HG02759 (cell line): Measurements from ENCODE around the gene CACNA1D.
"Not testable (repeated sequence)": the region's sequence is repeated elsewhere in the genome, so short reads cannot be mapped to it uniquely, and the experiment has no call there.

Source experiments
- ATAC-seq: cut with Tn5 transposase; IDR thresholded peaks from one replicate; pipeline ENCODE4 v1.9.1; 2021; ENCODE audit warnings: mild to moderate bottlenecking, moderate library complexity; ENCODE audit not compliant: unreplicated experiment

CACNA1D gene

DNA sequence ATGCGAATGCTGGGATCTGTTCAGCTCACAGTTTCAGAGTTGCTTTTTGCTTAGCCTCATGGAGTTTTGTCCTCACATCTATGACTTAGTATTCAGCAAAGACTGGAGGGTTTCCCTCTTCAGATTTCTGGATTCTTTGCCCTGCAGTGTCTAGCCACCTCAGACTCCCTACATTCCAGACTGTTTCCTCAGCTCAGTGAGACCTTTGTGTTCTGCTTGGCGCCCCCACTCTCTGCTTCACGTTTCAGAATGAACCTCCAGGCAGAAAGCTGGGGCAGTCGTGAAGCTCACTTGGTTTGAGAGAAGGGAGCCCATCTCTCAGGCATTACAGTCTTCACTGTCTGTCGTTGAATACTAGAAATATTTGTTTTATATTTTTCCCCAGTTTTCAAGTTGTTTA is 118.1 kb downstream of the CACNA1D start:
- no peak for ATAC-seq

DNA sequence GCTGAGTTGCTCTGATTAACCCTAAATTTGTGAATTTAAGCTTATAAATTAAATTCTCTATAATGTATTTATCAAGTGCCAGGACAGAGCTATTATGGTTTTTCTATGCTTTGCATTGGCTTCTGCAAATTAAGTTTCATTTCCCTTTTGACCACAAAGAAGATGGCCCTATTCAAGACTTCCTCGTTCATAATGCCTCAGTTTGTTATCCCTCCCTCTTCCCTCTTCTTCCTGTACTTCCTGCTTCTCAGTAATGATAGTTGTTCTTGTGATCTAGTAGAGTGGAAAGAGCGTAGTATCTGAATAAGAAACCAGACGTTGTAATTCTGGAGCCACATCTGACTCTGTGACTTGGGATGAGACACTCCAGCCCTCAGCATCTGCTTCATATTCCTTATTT is 118.7 kb downstream of the CACNA1D start:
- ATAC-seq: no peak

DNA sequence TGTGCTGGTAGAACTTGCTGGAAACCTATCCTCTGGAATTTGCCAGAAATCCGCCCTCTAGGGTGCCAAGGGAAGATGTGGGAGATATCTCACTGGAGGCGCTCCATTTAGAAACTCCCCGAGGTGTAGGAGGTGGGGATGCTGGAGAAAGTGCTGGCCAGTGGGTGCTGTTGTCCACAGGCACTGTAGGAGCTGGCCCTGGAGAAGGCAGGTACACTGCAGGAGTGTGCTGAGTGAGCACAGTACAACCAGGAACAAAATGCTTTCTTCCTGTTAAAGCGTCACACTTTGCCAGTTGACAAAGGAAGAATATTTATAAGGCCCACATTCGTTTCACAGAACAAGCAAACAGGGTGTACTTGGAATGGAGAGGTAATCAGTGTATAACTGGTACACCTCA is 119.9 kb downstream of the CACNA1D start:
- no peak for ATAC-seq

DNA sequence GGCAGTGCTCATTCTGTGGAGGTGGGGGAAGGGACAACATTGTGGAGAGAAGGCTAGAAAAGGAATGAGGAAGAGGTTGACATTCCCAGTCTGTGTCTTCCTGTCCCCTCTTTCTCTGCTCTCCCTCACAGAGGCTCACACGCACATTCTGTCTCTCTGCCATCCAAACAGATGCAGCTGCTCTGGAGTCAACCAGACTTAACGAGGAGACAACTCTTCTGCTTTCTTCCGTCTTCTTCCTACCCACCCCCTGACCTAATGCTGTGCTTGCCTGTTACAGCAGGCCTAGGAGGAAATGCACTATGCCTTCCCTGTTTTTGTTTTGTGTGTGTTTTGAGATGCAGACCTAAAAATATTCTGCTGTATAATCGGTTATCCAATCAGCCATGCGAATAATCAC is 121.9 kb downstream of the CACNA1D start:
- no peak for ATAC-seq

DNA sequence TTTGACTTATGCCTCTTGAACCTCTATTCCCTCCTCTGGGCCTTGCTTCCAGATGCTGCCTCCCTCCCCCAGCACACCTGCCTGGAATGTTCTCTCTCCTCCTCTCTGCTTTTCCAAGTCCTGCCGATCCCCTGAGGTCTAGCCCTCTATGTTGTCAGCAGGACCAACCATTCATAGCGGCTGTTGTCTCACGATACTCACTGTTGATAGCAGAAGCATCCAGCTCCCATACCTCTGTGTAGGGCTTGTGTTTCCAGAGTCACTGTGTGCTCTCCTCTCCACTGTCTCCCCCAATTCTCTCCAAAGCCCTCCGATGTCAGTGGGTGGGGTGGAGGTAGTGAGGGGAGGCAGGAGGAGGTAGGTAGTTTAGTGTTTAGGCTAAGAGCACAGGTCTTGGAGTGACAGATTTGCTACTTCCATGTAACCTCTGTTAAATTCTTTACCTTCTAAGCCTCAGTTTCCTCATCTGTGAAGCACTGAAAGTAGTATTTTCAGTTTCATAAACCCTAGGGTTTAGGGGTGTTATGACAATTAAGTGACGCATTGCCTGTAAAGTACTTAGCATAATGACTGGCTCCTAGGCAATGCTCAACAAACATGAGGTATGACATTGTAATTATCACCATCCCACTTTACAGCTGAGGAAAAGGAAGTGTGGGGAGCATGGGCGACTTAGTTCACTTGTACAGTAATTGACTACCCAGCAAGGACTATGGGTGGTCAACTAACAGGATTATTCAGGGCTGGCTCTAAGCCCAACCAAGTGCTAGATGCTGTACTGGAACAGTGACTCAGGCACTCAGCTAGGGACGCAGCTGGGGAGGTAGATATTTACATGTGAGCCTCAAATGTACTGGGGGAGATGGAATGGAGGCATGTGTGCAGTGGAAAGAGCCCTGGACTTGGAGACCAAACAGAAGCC is 122.8 kb downstream of the CACNA1D start:
- no peak for ATAC-seq

DNA sequence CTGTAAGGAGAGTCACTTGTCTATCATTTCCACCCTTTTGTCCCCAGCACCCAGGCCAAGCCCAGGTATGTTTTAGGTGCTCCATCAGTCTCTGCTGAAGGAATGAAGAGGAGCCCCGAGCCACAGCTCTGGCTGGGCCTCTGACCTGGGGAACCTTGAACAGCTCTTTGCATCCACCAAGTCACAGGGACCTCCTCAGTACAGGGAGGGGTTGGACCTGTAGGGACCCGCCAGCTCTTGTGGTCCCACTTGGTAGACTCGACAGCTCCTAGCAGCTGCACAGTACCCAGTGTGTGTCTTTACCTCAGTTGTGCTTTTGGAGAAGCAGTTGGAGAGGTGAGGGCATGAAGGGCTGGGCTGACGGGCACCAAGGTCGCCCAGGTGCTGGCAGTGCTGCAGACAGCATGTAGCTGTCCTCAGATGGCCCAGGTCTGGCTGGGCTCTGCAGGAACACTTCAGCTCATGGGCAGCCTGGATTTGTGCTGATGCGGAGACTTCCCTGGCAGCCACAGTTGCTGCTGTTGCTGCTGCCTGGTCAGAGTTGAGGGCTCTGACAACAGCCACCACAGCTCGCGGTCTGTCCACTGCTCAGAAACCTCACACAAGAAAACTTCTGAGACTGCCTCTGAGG is 123.6 kb downstream of the CACNA1D start:
- no peak for ATAC-seq

DNA sequence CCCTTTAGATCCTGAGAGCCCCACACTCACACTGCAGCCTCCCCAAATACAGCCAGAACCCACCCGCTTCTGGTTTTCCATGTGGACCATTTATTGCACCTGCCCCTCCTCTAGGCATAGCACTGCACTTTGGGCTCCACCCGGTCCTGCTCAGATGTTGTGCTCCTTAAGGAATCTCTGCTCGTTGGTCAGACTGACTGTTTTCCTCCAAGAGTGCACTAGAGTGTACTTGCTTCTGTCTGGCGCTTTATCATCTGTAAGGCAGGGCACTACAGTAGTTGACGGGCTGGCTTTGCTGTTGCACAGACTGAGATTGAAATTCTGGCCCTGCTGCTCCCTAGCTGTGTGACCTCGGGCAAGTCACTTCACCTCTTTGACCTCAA is 124.1 kb downstream of the CACNA1D start:
- ATAC-seq: no peak

DNA sequence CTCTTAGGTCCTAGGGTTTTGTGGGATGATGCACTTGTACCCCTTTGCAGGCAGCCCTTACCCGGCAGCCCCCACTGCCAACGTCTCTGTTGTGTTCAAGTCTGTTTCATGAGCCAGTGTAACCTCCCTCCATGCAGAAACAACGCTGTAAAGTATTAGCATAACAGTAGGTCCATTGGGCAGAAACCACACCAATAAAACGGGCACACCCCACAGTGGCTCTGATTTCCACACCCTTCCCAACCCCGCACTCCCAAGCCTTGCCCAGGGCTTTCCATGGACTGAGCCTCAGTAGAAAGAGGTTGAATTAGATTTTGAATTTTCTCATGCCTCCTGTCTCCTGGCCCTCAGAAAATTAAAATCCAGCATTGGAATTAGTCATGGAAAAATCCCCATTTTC is 124.5 kb downstream of the CACNA1D start:
- ATAC-seq: no peak

DNA sequence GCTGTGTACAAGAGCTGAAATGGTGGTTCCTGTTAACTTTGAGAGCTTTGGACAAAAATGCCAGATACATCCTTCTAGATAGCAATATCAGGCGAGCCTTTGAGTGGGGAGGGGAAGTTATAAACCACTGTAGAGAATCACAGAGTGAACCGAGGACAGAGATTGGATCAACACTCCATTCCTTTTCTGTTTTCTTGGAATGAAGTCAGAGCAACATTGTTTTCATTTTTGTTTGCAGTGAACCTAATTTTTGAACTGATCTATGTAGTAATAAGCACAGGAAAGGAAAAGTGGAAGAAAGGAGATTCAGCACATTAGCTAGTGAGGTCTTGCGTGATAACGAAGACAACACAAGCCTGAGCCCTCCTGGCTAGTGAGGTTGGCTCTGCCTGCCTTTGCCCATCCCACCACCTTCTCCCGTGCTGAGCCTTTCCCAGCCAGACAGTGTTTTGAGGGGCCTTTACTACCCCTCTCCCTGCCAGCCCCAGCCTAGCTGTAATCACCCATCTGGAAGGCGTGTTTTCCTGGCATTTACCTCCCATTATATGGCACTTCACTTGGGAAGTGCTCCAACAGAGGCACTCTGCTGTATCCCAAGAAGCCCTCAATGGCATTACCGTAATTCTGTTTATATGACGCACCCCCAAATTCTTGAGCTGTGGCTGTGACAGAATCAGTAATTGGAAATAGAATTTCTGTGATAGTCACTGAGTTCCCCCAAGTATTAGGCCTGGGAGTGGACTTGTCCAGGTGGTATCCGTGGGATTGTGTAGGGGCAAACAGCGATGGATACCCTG is 129.8 kb downstream of the CACNA1D start:
- ATAC-seq: no peak

DNA sequence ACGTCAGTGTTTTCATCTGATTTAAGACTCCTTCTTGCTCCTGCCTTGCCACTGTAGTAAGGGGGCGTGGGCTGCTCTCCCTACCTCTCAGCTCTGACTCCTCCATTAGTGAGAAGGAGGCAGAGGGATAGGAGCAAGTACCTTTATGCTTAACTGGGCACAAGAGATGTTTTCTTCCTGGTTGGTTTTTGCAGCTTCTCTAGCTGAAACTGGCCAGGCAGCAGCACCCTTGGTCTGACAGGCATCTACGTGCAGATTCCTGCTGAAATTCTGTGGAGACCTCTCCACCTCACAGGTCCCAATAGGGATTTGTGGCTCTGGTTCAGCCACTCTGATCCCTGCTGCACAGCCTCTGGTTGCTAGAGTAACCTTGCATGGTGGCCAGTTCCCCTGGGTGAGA is 132.5 kb downstream of the CACNA1D start:
- no peak for ATAC-seq

DNA sequence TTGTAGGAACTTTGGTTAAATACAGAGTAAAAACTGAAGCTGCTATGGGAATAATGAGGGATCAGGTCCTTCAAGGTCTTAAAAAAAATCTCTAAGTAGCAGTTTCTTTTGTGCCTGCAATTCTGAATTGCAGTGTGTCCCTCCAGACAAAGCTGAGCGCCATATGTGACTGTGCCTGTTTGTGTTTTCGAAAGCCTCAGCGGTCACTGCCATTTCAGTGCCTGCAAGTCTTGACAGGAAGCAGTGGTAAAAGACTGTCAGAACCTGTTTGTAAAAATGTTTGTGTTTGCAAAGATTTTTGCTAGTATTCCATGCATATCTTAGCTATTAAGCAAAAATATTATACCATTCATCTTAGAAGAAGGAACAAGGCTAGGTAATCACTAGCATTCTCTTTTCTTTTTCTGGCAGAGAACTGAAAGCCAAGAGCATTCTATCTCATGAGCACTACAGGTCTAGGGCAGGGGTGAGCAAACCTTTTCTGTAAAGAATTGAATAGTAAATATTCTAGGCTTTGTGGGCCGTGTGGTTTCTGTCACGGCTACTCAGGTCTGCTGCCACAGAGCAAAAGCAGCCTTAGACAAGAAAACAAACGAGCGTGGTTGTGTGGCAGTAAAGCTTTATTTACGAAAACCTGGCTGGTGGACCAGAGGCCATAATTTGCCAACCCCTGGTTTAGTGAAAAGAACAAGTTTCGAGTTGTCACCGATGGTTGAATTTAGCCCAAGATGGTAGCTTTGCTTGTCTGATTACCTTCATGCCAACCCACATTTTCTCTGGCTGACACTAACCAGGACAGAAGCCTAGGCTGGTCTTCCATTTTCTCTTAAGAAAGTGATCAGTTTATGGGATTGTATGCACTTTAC is 134.4 kb downstream of the CACNA1D start:
- no peak for ATAC-seq

DNA sequence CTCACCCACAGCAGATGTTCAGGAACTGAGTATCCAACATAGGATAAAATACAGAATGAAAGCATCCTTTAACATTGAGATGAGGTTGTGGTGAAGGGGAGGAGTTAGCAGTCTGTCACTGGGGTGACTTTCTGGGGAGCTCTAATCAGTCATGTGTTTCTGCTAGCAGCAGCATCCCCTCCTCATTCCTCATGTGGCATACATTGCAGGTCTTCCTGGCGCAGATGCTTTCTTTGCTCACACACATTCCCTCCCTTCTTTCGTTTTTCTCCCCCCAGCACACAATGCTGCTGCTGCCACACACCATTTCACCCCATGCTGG is 135.0 kb downstream of the CACNA1D start:
- ATAC-seq: no peak

DNA sequence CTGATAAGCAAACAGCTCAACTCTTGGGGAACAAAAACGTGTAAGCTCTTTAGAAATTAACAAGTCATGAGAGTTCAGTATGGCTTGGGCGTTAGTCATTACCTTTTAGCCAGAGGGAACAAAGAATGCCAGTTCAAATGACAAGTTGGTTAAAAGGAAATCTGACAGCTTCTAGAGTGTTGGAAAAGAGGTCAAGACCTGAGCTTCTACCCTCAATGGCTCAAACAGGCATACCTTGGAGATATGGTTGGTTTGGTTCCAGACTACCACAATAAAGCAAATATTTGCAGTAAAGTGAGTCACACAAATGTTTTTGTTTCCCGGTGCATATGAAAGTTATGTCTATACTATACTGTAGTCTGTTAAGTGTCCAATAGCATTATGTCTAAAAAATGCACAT is 136.1 kb downstream of the CACNA1D start:
- no peak for ATAC-seq

DNA sequence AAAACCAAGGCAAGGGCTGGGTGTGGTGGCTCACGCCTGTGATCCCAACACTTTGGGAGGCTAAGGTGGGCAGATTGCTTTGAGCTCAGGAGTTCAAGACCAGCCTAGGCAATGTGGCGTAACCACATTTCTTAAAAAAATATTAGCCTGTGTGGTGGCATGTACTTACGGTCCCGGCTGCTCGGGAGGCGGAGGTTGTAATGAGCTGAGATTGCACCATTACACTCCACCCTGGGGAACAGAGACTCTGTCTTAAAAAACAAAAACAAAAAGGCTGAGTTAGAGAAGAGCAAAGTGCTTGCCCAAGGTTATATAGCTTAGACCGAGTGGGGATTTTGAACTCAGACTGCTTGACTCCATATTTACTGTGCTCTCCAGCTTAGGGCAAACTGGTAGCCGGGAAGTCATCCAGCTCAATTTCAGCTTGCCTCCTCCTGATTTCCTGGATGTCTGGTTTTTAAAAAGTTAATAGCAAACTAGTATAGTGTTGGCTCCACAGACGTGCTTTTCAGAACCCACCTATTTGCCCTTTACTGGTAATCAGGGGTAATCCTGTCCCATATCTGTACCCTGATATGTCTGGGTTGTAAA is 138.9 kb downstream of the CACNA1D start:
- no peak for ATAC-seq

DNA sequence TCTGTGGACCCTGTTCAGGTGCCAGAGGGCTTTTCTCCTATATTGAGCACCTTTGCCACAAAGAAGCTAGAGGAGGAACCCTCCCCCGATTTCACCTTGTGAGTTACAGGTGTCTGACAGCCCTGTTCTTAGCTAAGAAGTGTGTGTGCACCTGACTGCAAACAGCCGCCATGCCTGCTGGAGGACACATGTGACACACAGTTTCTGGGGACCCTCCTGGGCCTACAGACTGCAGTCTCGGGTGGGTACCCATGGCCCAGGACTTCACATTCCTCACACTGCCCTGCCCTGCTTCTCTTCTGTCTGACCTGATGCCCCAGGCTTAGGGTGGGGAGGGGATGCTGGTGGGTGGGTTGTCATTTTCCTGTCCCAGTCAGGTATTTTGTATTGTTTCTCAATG is 140.6 kb downstream of the CACNA1D start:
- ATAC-seq: no peak

DNA sequence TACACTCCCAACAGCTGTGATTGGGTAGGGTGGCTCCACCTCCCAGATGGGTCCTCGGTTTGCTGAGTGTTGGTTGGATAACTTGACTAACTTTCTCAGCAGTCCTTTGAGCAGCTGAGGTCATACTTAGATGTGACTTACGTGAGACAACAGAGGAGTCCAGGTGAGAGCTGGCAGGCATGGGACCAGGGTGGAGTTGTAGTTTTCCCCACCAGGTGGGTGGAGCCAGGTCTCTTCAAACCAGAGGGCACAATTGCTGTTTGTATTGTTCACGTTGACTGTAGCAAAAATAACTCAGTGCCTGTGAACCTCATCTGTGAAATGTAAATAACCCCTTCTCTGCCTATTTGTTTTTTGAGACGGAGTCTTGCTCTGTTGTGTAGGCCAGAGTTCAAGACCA is 144.4 kb downstream of the CACNA1D start:
- ATAC-seq: not testable (repeated sequence)

DNA sequence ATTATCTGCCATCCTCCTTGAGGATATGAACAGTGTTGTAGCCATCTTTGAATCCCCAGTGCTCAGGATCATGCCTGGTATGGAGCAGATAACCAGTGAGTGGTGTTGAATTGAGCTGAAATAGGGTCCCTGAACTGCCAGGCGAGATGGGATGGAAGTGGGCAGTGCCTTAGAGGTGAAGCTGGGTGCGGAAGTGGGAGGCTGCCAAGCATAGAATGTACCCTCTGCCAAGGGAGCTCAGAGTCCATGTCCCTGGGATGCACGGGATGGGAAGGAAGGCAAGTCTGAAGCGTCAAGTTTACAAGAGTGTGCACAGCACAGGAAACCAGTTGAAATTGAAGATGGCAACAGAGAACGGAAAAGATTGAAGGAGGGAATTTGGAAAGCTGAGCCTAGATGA is 147.0 kb downstream of the CACNA1D start:
- no peak for ATAC-seq

DNA sequence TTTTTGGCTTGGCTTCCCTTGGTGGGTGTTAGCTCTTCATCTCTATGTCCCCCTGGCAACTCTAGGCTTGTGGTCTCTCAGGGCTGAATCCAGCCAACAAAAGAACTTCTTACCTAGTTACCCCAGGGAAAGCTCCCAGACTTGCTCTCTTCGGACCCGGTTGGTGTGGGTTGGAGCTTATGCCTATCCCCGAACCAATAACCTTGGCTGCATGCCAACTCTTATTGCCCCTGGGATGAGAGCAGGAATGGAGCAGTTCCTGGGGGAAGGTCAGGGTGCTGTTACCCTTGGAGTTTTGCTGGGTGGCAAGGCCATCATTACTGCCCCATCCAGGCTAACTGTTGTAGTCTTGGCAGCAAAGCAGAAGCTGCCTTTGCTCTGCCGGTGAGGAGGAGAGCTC is 147.8 kb downstream of the CACNA1D start:
- no peak for ATAC-seq

DNA sequence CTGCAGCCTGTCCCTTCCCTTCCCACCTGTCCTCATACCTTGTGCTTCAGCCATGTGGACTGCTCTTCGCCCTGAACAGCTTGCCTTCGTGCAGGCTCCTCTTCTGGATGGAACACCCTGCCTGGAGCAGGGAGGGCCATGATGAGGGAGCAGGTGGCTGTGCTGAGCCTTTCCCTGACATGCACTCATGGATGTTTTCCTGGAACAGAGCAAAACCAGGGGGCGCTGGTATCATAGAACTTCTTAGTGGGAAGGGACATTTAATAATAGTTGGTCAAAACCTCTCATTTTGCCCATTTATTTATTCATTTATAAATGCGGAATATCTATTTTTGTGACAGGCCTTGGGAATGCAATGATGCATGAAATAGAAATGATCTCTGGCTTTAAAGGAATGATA is 149.3 kb downstream of the CACNA1D start:
- no peak for ATAC-seq

DNA sequence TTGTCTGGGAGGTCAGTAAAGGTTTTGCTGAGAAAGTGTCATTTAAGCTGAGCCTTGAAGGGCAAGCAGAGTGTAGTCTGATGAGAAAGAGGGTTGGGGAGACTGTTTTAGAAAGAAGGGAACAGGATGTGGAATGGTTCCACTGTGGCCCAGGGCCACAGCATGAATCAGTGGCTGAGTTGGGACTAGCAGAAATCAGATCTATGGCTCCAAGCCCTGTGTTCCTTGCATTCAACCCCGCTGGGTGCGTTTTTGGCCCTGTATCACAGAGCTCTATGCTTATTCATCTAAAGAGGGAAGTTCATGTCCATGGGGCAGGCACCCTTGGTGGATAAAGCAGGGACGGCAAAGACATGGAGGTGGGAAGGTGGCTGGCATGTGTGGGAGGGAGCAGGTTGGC is 151.3 kb downstream of the CACNA1D start:
- no peak for ATAC-seq

DNA sequence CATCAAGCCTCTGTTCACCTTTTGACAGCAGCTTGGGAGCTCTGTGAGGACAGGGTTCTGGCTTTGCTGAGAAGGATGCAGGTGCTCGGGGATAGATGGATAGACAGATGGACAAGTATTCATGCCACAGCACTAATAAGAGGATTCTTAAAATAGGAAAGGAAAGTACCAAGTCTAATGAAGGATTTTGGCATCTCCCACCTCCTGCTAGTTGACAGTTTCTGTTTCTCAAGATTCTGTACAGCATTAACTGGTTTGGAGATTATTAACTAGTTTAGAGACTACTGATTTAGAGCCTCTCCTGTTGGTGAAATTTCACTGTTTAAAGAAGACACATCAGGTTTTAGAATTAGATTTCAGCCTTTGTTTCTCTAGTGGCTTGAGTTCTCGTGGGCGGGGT is 152.3 kb downstream of the CACNA1D start:
- peak; percentile 59 for ATAC-seq
